ENCODE data around the gene GIPC3.
"Not testable (repeated sequence)": the region's sequence is repeated elsewhere in the genome, so short reads cannot be mapped to it uniquely, and the experiment has no call there.

The GIPC3 gene

DNA sequence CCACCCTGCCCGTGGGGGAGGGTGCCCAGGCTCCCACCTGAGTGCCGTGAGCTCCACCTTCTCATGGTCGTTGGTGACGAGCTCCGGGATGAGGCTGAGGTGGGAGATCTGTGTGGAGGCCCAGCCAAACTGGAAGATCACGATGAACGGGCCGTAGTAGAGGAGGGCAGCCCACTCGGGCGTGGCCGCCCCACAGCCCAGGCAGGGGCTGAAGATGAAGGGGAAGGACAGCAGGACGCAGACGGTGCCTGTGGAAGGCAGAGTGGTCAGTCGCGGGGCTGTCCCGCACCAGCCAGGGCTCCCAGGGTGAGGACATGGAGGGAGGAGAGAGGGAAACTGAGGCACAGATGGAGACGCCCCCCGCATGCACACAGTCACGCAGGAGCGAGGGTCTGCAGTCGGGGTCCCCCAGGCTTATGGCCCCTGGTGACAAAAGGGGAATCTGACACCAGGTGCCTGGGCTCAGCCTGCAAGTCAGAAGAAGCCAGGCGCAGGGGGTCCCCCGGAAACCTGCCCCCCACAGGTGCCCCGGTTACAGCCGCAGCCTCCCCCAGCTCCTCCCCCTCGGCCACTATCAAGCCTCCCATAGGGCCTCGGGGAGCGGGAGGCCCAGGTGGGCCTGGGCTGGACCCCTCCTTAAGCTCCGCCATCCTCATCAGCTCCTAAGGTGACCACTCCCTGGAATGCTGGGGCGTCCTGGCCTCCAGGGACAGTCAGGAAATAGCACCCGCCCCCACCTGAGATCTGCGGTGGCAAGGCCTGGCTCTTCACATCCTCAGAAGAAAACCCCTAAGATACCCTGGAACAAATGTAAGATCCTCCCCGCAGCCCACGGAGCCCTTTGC is 34.1 kb upstream of the GIPC3 start:
- DNase-seq (ENCODE audit: low read depth): no peak

DNA sequence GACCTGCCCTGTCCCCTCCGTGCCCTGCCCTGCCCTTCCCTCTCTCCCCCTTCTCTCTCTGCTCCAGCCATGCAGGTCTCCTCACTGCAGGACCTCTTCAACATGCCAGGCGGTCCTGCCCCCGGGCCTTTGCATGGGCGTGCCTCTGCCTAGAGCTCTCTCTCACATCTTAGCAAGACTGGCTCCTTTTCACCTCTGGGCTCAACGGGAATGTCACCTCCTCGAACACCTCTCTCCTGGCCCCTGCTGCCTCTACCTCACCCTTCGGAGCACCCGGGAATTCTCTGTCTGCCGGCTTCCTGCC is 33.5 kb upstream of the GIPC3 start:
- DNase-seq (ENCODE audit: low read depth): no peak

DNA sequence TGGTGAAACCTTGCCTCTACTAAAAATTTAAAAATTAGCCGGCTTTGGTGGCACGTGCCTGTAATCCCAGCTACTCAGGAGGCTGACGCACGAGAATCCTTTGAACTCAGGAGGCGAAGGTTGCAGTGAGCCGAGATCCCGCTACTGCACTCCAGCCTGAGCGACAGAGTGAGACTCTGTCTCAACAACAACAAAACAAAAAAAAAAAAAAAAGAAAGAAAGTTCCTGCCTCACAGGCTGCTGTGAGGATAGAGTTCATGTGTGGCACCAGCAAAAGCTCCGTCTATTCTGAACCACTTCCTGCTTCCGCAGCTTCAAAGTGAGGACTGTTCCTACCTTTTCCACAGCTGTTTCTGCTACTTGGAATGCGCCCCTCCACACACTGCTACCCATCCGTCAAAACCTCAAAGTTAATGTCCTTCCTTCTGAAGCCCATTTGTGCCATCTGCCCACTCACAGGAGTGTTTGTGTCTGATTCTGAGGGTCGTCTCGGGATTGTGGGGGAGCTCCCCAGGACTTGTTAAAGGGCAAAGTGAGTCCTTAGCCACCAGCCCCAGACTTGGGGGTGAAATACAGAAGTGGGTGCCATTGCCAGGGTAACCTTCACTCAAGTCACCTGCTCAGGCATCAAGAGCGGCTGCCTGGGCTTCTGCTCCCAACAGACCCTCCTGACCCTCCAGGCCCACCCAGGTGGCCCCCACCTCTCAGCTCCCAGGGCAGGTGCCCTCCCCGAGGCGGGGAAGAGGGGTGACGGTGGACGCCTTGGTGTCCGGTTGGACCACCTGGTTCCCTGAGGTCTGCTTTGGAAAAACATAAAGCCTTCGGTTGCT is 30.8 kb upstream of the GIPC3 start:
- DNase-seq (ENCODE audit: low read depth): no peak

DNA sequence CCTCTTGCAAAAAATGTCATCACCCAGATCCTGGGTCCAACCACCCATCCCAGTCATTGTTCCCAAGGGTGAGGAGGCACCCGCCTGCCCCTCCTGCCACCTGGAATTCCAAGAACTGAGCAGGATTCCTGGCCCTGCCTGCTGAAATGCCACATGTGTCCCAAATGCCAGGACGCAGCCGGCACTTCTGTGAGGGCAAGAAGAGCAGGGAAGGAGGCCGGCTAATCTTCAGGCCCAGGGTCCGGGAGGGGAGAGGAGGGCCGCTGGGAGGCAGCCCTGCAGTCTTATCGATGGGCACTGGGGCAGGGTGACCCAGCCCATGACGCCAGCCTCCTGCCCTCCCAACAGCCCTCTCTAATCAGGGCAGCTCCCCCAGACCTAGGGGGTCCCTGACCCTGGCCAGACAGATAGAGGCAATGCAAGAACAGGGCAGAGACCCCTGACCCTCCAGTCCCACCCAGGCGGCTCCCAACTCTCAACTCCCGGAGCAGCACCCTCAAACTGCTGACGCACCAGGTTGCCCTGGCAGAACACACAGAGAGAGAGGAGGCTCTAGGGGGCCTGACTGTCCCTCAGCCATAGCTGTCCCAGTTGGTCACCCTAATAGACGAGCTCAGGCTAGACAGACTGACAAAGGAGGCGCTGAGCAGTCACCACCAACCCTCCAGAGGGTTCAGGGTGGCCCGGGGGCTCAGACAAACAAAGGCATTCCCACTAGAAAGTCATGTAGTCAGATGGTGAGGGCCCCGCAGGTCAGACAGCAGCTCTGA is 29.4 kb upstream of the GIPC3 start:
- no peak for DNase-seq (ENCODE audit: low read depth)

- DNase-seq (ENCODE audit: low read depth): no peak
Observed at GRCh38 chr19:3556423-3556977, 28.8 kb upstream of the GIPC3 start.

- peak; percentile 65 for DNase-seq (ENCODE audit: low read depth)
Observed at GRCh38 chr19:3556978-3557460, 28.3 kb upstream of the GIPC3 start.

GRCh38 chr19:3557461-3558248 is 27.6 kb upstream of the GIPC3 start, which contains the start of gene MFSD12:
TSS of gene MFSD12 (minus strand) at chr19:3557586. CDS start at chr19:3557403, 183 bp downstream.
- peak; percentile 92 for DNase-seq (ENCODE audit: low read depth)

- no peak for DNase-seq (ENCODE audit: low read depth)
Observed at GRCh38 chr19:3563709-3564524, 21.4 kb upstream of the GIPC3 start.

DNA sequence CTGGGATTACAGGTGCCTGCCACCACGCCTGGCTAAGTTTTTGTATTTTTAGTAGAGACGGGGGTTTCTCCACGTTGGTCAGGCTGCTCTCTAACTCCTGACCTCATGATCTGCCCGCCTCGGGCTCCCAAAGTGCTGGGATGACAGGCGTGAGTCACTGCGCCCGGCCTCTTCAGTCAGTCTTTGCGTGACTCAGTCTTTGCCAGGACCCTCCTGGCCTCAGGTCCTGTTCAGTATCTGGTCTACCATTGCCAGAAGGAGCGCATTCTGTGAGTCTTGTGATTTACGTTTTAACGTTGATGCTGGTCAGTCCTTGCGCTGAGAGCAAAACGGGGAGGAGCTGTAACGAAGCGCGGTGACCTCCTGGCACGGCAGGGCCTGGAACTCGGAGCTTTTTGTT is 20.1 kb upstream of the GIPC3 start:
- DNase-seq (ENCODE audit: low read depth): no peak

DNA sequence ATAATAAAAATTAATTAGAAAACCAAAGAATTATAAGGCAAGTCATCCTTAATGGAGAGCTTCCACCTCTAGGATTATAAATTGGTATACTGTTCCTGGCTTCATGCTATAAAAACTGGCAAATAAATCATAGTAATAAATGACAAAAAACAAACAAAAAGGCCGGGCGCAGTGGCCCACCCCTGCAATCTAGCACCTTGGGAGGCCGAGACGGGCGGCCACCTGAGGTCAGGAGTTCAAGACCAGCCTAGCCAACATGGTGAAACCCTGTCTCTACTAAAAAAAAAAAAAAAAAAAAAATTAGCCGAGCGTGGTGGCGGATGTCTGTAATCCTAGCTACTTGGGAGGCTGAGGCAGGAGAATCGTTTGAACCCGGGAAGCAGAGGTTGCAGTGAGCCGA is 15.2 kb upstream of the GIPC3 start:
- not testable (repeated sequence) for DNase-seq (ENCODE audit: low read depth)

DNA sequence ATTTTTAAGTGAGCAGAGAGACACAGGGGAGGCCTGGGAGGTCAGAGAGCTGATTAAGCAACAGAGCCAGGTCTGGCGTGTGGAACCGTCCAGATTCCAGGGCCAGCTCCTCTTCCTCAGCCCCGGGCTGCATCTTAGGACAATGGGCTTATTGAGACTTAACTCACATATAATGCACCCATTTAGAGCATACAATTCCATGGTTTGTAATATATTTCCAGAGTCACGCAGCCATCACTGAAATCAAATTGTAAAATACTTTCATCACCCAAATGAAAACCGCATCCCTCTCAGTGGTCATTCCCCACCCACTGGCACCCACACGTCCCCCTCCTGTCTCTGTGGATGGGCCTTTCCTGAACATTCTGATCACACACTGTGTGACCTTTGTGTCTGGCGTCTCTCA is 14.7 kb upstream of the GIPC3 start:
- DNase-seq (ENCODE audit: low read depth): no peak

- peak; percentile 100 for DNase-seq (ENCODE audit: low read depth)
Observed at GRCh38 chr19:3572132-3572854, 13.0 kb upstream of the GIPC3 start.

GRCh38 chr19:3572855-3573161 is 12.5 kb upstream of the GIPC3 start, which contains the start of gene HMG20B:
TSS of gene HMG20B (plus strand) at chr19:3572944. CDS start at chr19:3573310, 366 bp downstream.
- DNase-seq (ENCODE audit: low read depth): no peak

GRCh38 chr19:3573162-3573857 is 12.0 kb upstream of the GIPC3 start:
- DNase-seq (ENCODE audit: low read depth): no peak

DNA sequence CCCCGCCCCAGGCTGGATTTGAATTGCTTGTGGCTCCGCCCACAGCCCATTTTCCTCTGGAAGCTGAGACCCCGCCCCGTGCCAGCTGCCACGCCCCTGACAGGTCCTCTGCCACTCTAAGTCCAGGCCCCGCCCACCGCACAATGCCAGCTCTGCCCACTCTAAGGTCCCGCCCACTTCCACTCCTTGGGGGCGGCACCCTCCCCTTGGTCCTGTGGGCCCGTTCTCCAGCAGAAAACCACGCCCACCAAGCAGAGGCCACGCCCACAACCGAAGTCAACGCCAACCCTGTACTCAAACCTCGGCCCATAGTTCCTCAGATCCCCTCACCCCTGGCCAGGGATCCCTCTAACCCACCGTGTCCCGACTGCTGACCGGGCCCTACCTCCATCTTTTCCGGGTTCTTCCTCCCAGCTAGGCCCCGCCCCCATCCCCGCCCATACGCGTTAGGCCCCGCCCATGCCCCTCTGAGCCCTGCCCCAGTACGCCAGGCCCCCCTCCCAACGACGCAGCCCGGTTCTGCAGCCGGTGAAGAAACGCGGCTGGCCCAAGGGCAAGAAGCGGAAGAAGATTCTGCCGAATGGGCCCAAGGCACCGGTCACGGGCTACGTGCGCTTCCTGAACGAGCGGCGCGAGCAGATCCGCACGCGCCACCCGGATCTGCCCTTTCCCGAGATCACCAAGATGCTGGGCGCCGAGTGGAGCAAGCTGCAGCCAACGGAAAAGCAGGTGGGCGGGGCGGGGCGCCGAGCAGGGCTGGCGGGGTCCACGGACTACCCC is 11.2 kb upstream of the GIPC3 start:
- DNase-seq (ENCODE audit: low read depth): peak; percentile 65

GRCh38 chr19:3575260-3575741 is 10.0 kb upstream of the GIPC3 start:
- DNase-seq (ENCODE audit: low read depth): no peak

- DNase-seq (ENCODE audit: low read depth): no peak
Observed at GRCh38 chr19:3575949-3576673, 9.2 kb upstream of the GIPC3 start.
